Peyer's patch (tissue), 4 donors: ENCODE measurements around the gene NIP7.

ENCODE experiments used
- POLR2A ChIP-seq, 2 donors: fragments of 450-650 bp; IDR thresholded peaks; one replicate each; pipeline ENCODE4 v1.5.1; 2017; ENCODE audit warnings: antibody characterized with exemption in 2 of 2, mild to moderate bottlenecking in 2 of 2, moderate library complexity in 2 of 2
- TF ChIP-seq, protein P1 (sequence below), 6 experiments: fragments of 450-650 bp in 4 of 6; fragments of 200-600 bp in 2 of 6; sonication (generic) in 1 of 6; IDR thresholded peaks; one replicate each; pipeline ENCODE4 v1.5.1; 2017 to 2019; ENCODE audit warnings: antibody characterized with exemption in 6 of 6, mild to moderate bottlenecking in 3 of 6, moderate library complexity in 1 of 6

DNA sequence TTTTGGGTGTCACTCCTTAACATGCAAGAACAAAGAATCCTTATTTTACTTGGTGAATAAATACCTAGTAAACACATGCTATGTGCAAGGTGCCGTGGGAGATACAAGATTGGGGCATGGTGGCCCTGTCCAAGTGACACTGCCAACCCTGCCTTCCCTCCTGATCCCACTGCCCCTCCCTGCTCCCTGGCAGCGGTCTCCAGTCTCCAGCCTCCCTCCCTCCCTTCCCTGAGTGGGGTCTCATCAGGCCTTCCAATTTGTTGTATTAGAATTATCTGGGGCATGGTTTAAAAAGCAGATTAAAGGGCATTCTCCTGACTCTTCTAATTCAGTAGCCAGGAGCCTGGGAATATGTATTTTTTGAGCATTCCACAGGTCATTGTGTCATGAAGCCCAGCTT, 24.5 kb downstream of the NIP7 start:
- TF ChIP-seq, protein P1, sequence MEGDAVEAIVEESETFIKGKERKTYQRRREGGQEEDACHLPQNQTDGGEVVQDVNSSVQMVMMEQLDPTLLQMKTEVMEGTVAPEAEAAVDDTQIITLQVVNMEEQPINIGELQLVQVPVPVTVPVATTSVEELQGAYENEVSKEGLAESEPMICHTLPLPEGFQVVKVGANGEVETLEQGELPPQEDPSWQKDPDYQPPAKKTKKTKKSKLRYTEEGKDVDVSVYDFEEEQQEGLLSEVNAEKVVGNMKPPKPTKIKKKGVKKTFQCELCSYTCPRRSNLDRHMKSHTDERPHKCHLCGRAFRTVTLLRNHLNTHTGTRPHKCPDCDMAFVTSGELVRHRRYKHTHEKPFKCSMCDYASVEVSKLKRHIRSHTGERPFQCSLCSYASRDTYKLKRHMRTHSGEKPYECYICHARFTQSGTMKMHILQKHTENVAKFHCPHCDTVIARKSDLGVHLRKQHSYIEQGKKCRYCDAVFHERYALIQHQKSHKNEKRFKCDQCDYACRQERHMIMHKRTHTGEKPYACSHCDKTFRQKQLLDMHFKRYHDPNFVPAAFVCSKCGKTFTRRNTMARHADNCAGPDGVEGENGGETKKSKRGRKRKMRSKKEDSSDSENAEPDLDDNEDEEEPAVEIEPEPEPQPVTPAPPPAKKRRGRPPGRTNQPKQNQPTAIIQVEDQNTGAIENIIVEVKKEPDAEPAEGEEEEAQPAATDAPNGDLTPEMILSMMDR (IDR thresholded peaks at IDR 0.05), result no peak
- TF ChIP-seq POLR2A (IDR thresholded peaks at IDR 0.05), result no peak
